Activated naive CD4-positive, alpha-beta T cell treated with anti-CD3 and anti-CD28 coated beads, Interleukin-2, amount 50 U/mL, for 72 hours (primary cell): Measurements from ENCODE around the gene SIRT6. TPM values are rescaled to one million over a fixed set of nuclear protein-coding genes. Genes with fewer than 3 reads are reported as not detected.
"Not testable (repeated sequence)": the region's sequence is repeated elsewhere in the genome, so short reads cannot be mapped to it uniquely, and the experiment has no call there.

Experiments used
- ATAC-seq, 2 donors: fragments of 150-1000 bp; cut with Tn5 transposase; 2 replicates each; pipeline ENCODE4 v1.10.0; 2021; ENCODE audit warnings: mild to moderate bottlenecking in 2 of 2, moderate library complexity in 2 of 2
- DNase-seq, 2 donors: peaks; one replicate each; pipeline ENCODE4 v3.0.0; 2021 to 2022; ENCODE audit warnings: low spot score in 2 of 2
- H3K27ac Mint-ChIP-seq, 2 donors: one replicate each; pipeline ENCODE4 v1.8.0; 2022; ENCODE audit warnings: mild to moderate bottlenecking in 2 of 2, mixed read lengths in 2 of 2
- H3K36me3 Mint-ChIP-seq, 2 donors: one replicate each; pipeline ENCODE4 v1.8.0; 2022; ENCODE audit warnings: mixed read lengths in 2 of 2
- H3K9me3 Mint-ChIP-seq, 2 donors: one replicate each; pipeline ENCODE4 v1.8.0; 2022; ENCODE audit warnings: mixed read lengths in 2 of 2
- total RNA-seq, 2 donors: library from RNA; stranded (reverse); gene quantifications; one replicate each; pipeline ENCODE4 v1.2.3, GENCODE V29; 2022

The SIRT6 gene
- total RNA-seq, result 10 to 100 TPM; 35.3 to 37.9 TPM

DNA sequence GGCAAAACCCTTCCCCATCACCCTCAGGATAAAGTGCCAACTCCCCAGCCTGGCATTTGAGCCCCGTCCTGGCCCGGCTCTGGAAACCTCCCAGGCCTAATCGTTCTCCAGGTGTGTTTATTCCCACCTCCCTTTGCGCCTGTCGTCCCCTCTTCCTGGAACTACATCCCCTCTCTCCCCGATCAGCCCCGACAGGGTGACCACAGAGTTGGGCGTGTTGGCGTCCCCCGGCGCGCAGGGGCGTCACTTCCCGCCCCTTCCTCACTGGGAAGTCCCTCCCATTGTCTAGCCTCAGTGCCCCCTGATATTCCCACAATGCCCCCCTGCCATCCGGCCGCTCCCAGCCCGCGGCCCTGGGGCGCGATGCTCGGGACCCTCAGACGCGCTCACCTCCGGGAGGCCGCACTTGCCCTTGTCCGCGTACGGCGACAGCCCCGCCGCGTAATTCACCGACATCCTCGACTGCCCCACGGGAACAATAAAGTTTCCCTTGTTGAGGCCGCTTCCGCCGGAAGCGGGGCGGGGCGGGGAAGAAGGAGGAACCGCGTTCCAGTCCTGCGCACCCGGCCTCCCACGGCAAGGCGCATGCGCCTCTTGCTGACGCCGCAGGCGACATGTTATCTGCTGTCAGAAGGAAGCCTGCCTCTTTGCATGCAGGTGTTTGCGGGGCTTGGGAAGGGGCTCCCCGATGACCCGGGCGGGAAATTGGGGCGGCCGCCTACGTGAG lies at the start of gene SIRT6, which contains the start of gene ANKRD24:
SIRT6 (minus strand) TSS at position 480 of the 727 bp plus-strand sequence; CDS start at position 456, 24 bp downstream.
ANKRD24 (plus strand) TSS at position 606 of the 727 bp plus-strand sequence. CDS start 3,737 bp downstream, outside the sequence.
- no peaks in the 10 kb centered on the region for H3K9me3 Mint-ChIP-seq
- H3K36me3 Mint-ChIP-seq, result peaks cover 10% of the 10 kb centered on the region in 2 donors
- peak; percentile 91 to 93 for ATAC-seq
- H3K27ac Mint-ChIP-seq, result peak within 1 kb of the TSS; percentile 98 to 100
- DNase-seq, result peak; percentile 93 to 97

DNA sequence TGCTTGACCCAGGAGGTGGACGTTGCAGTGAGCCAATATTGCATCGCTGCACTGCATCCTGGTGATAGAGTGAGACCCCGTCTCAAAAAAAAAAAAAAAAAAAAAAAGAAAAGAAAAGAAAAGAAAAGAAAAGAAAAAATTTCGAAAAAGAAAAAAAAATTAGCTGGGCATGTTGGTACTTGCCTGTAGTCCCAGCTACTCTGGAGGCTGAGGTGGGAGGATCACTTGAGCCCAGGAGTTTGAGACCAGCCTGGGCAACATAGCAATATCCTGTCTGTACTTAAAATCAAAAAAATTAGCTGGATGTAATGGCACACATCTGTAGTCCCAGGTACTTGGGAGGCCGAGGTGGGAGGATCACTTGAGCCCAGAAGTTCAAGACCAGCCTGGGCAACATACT lies 49.8 kb upstream of the SIRT6 start:
- ATAC-seq, H3K9me3 Mint-ChIP-seq, H3K27ac Mint-ChIP-seq, DNase-seq, H3K36me3 Mint-ChIP-seq: not testable (repeated sequence)

DNA sequence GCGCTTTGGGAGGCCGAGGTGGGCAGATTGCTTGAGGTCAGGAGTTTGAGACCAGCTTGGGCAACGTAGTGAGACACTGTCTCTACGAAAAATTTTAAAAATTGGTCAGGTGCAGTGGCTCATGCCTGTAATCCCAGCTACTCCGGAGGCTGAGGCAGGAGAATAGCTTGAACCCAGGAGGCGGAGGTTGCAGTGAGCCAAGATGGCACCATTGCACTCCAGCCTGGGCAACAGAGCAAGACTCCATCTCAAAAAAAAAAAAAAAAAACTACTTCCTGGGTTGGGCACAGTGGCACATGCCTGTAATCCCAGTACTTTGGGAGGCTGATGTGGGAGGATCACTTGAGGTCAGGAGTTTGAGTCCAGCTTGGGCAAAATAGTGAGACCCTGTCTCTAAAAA lies 49.2 kb upstream of the SIRT6 start:
- not testable (repeated sequence) for H3K9me3 Mint-ChIP-seq, H3K27ac Mint-ChIP-seq, ATAC-seq, DNase-seq, H3K36me3 Mint-ChIP-seq

DNA sequence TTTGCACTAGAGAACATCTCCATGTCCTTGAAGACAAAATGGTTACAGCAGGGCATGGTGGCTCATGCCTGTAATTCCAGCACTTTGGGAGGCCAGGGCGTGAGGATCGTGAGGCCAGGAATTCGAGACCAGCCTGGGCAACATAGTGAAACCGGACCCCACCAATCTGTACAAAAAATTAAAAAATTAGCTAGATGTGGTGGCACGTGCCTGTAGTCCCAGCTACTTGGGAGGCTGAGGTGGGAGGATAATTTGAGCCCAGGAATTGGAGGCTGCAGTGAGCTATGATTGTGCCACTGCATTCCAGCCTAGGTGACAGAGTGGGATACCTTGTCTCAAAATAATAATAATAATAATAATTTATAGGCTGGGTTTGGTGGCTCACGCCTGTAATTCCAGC lies 47.9 kb upstream of the SIRT6 start:
- H3K36me3 Mint-ChIP-seq, DNase-seq, H3K9me3 Mint-ChIP-seq, ATAC-seq, H3K27ac Mint-ChIP-seq: not testable (repeated sequence)

DNA sequence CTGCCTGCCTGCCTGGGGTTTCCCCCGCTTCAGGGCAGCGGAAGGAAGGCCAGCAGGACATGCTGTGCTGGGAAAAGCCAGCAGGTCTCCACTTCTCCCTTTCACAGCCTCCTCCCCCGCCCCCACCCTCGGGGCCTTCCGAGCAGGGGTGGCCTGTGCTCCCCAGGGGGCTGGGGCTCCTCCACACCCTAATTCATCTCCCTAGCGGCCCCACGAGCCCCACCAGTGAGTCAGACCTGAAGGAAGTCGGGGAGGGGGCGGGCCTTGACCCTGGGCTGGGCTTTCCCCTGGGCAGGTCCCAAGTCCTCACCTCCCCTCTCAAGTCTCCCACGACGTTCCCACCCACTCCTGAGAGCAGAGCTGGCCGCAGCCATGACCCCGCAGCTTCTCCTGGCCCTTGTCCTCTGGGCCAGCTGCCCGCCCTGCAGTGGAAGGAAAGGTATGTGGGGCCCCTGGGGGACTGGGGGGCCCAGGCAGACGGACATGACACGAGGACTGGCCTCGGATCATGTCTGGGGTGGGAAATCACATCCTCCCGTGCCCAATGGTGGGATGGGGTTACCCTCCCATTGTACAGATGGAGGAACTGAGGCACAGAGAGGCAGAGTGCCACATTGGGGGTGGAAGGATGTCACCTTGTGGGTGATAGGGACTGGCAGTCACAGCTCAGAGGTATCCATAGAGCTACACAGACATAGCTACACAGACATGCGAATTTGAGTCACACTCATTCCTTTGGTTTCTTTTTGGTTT lies 47.0 kb upstream of the SIRT6 start, which contains the start of gene EBI3:
EBI3 (plus strand) TSS at position 345 of the 753 bp plus-strand sequence; CDS start at position 373, 28 bp downstream.
- Mint-ChIP-seq H3K27ac (peak within 1 kb of the TSS in 1 of 2 donors; percentile 25), H3K36me3 (no peaks in the 10 kb centered on the region), H3K9me3 (no peaks in the 10 kb centered on the region)
- DNase-seq (peak; percentile 67 to 80), ATAC-seq (peak; percentile 86 to 89)

DNA sequence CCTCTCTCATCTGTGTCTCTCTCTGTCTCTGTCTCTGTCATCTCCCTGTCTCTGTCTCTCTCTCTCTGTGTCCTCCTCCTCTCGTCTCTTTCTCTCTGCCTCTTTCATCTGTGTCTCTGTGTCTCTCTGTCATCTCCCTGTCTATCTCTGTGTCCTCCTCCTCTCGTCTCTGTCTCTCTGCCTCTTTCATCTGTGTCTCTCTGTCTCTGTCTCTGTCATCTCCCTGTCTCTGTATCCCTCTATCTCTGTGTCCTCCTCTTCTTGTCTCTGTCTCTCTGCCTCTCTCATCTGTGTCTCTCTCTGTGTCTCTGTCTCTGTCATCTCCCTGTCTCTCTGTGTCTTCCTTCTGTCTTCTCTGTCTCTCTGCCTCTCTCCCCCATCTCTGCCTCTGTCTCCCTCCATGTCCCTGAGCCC lies 46.4 kb upstream of the SIRT6 start:
- H3K27ac Mint-ChIP-seq, result no peak overlapping the region
- no peak for DNase-seq
- H3K36me3 Mint-ChIP-seq, result no peaks in the 10 kb centered on the region
- H3K9me3 Mint-ChIP-seq, result no peaks in the 10 kb centered on the region
- no peak for ATAC-seq

DNA sequence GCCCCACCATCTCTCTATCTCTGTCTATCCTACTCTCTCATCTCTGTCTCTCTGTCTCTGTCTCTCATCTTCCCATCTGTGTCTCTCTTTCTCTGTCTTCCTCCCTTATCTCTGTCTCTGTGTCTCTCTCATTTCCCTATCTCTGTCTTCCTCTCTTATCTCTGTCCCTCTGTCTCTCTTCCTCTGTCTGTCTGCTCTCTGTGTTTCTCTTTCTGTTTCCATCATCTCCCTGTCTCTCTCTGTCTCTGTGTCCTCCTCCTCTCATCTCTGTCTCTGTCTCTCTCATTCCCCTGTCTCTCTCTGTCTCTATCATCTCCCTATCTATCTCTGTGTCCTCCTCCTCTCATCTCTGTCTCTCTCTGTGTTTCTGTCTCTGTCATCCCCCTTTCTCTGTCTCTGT lies 45.4 kb upstream of the SIRT6 start:
- no peaks in the 10 kb centered on the region for H3K9me3 Mint-ChIP-seq
- no peak for ATAC-seq

DNA sequence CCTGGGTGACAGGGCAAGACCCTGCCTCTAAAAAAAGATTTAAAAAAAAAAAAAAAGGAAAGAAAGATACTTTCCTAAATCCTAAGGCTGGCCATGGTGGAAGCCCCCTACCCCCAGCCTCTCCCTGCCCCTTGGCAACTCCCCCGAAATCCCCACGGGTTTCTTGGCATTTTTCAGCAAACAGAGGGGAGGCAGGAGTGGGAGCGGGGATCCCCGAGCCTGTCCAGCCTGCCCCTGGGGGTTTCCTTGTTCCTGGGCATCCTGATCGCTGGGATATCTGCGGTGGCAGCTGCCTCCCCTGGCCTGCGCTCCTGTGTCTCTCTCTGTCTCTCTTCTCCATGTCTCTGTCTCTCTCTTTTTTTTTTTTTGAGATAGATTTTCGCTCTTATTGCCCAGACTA lies 43.5 kb upstream of the SIRT6 start:
- DNase-seq, result no peak
- no peaks in the 10 kb centered on the region for H3K36me3 Mint-ChIP-seq
- H3K9me3 Mint-ChIP-seq, result no peaks in the 10 kb centered on the region
- H3K27ac Mint-ChIP-seq, result no peak overlapping the region
- ATAC-seq, result no peak

More for the DNA sequence above, 45.4 kb upstream of the SIRT6 start:
- Mint-ChIP-seq H3K27ac (no peak overlapping the region), H3K36me3 (no peaks in the 10 kb centered on the region)
- DNase-seq, result no peak

DNA sequence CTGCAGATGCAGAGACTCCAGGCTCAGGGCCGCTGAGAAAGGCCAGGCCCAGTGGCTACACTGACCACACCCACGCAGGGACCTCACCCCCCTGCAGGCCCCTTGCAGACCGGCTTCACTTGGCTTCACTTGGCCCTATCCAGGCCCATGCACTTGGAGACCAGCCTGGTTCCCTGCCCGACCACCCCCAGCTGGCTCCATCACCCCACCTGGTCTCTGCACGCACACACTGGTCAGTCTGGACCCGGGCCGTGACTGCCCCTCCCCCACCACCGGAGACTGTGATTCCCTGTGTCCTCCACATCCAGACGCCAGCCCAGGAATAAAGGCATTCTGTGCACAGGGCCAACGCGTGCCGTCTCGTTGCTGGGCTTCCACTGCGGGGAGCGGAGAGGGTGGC lies 42.1 kb upstream of the SIRT6 start:
- H3K27ac Mint-ChIP-seq, result no peak overlapping the region
- H3K36me3 Mint-ChIP-seq, result no peaks in the 10 kb centered on the region
- DNase-seq, result no peak
- H3K9me3 Mint-ChIP-seq, result no peaks in the 10 kb centered on the region
- no peak for ATAC-seq

DNA sequence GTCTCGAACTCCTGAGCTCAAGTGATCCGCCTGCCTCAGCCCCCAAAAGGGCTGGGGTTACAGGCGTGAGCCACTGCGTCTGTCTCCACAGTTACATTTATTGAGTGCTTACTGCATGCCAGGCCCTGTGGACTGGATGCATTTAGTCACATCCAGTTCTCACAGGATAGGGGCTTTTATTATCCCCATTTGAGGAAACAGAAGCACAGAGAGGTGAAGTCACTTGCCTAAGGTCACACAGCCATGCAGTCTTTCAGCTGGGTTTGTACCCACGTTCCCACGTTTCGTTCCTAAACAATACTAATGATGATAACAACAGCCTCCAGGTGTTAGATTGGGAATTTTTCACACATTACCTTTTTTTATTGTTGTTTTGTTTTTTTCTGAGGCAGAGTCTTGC lies 37.8 kb upstream of the SIRT6 start:
- Mint-ChIP-seq H3K27ac (peak overlapping the region in 1 of 2 donors; percentile 22), H3K36me3 (peaks cover 0 to 7% of the 10 kb centered on the region in 2 donors), H3K9me3 (peaks cover 0 to 5% of the 10 kb centered on the region in 2 donors)
- DNase-seq, result no peak
- ATAC-seq, result no peak

DNA sequence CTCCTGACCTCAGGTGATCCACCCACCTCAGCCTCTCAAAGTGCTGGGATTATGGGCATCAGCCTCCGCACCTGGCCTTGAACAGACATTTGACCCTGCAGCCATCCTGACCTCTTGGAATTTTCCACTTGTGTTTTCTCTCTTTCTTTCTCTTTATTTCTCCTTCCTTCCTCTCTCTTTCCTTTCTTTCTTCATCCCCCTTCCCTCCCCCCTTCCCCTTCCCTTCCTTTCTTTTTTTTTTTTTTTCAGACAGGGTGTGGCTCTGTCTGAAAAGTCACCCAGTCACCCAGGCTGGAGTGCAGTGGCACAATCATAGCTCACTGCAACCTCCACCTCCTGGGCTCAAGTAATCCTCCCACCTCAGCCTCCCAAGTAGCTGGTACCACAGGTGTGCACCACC lies 36.2 kb upstream of the SIRT6 start:
- H3K27ac Mint-ChIP-seq, H3K9me3 Mint-ChIP-seq, H3K36me3 Mint-ChIP-seq, ATAC-seq, DNase-seq: not testable (repeated sequence)

DNA sequence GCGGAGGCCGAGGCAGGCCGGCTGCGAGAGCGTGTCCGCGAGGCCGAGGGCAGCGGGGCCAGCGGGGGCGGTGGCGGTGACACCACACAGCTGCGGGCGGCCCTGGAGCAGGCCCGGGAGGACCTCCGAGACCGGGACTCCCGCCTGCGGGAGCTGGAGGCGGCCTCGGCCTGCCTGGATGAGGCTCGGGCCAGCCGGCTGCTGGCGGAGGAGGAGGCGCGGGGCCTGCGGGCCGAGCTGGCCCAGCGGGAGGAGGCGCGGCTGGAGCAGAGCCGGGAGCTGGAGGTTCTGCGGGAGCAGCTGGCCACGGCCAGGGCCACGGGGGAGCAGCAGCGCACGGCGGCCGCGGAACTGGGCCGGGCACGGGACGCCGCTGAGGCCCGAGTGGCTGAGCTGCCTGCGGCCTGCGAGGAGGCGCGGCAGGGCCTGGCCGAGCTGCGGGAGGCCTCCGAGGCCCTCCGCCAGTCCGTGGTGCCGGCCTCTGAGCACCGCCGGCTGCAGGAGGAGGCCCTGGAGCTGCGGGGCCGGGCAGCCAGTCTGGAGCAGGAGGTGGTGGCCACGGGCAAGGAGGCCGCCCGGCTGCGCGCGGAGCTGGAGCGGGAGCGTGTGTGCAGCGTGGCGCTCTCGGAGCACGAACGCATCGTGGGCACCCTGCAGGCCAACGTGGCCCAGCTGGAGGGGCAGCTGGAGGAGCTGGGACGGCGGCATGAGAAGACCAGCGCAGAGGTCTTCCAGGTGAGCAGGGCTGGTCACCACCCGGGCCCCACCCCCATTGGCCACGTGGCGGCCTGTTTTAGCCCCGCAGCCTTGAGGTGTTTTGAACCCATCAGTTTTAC lies 35.3 kb upstream of the SIRT6 start:
- peaks cover 0 to 7% of the 10 kb centered on the region in 2 donors for H3K36me3 Mint-ChIP-seq
- H3K9me3 Mint-ChIP-seq, result peaks cover 0 to 5% of the 10 kb centered on the region in 2 donors
- ATAC-seq (no peak), DNase-seq (no peak)
- H3K27ac Mint-ChIP-seq, result no peak overlapping the region

DNA sequence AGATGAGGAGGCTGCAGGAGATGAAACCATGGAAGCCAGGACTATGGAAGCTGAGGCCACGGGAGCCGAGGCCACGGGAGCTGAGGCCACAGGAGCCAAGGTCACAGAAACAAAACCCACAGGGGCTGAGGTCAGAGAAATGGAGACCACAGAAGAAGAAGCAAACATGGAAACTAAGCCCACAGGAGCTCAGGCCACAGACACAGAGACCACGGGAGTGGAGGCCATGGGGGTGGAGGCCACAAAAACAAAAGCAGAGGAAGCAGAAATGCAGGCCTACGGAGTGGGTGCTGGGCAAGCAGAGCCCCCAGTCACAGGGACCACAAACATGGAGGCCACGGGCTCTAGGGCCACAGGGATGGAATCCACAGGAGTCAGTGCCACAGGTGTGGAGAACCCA lies 34.5 kb upstream of the SIRT6 start:
- DNase-seq, result no peak
- Mint-ChIP-seq H3K9me3 (peaks cover 0 to 5% of the 10 kb centered on the region in 2 donors), H3K36me3 (peaks cover 0 to 7% of the 10 kb centered on the region in 2 donors), H3K27ac (no peak overlapping the region)
- ATAC-seq, result no peak

DNA sequence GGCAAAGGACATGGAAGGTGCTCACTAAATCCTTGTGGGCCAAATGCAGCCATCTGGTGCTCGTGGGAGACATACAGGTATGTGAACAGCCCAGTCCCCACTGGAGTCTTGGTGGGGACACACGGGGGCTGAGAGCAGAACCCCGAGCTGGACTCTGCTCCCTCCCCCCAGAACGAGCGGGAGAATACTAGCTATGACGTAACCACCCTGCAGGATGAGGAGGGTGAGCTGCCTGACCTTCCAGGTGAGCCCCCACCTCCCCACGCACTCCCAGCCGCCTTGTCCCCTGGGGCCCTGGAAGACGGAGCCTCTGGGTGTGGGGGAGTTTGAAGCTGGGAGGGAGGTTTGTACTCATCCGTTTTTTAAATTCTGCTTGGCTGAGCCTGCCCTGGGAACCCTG lies 33.4 kb upstream of the SIRT6 start:
- no peak for DNase-seq
- ATAC-seq, result no peak
- Mint-ChIP-seq H3K36me3 (peaks cover 0 to 7% of the 10 kb centered on the region in 2 donors), H3K9me3 (peaks cover 0 to 5% of the 10 kb centered on the region in 2 donors), H3K27ac (no peak overlapping the region)

DNA sequence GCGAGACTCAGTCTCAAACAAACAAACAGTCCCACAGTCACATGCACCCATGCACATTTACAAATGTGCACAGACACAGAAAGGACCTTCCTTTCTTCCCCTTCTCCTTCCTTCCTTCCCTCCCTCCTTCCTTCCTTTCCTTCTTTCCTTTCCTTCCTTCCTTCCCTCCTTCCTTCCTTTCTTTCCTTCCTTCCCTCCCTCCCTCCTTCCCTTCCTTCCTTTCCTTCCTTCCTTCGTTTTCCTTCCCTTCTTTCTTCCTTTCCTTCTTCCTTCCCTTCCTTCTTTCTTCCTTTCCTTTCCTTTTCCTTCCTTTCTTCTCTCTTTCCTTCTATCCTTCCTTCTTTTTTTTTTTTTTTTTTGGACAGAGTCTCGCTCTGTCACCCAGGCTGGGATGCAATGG lies 30.8 kb upstream of the SIRT6 start:
- Mint-ChIP-seq H3K27ac (no peak overlapping the region), H3K9me3 (peaks cover 0 to 5% of the 10 kb centered on the region in 2 donors), H3K36me3 (peaks cover 0 to 7% of the 10 kb centered on the region in 2 donors)
- no peak for DNase-seq
- no peak for ATAC-seq

DNA sequence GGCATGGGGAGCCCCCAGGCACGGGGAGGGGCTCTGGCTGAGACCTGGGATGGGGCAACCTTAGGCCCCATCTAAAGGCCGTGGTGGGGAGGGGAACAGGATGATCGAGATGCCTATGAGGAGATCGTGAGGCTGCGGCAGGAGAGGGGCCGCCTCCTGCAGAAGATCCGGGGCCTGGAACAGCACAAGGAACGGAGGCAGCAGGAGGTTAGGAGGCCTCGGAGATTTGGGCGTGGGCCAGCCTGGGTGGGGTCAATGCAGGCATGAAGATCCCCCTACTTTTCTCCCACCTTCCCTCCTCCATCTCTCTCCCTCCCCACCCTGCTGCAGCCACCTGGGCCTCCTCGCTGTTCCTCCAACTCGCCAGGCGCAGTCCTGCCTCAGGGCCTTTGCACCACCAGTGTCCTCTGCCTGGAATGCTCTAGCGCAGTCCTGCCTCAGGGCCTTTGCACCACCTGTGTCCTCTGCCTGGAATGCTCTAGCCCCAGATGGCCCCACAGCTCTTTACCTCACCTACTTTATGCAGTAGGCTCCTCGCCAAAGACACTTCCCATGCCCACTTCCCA lies 27.9 kb upstream of the SIRT6 start:
- Mint-ChIP-seq H3K27ac (no peak overlapping the region), H3K9me3 (no peaks in the 10 kb centered on the region), H3K36me3 (no peaks in the 10 kb centered on the region)
- ATAC-seq (no peak), DNase-seq (no peak)
